GM19239 (cell line): ENCODE data around the gene ANKRD44.
"Not testable (repeated sequence)": the region's sequence is repeated elsewhere in the genome, so short reads cannot be mapped to it uniquely, and the experiment has no call there.

Source experiments
- DNase-seq: peaks from one replicate; pipeline ENCODE4 v3.0.0; 2011; ENCODE audit warnings: low spot score; ENCODE audit not compliant: insufficient read length
- FAIRE-seq: peaks from 2 replicates; lab custom pipeline; 2011; peaks lifted over from hg19 to GRCh38; lab: Jason Lieb, UNC

Gene ANKRD44

DNA sequence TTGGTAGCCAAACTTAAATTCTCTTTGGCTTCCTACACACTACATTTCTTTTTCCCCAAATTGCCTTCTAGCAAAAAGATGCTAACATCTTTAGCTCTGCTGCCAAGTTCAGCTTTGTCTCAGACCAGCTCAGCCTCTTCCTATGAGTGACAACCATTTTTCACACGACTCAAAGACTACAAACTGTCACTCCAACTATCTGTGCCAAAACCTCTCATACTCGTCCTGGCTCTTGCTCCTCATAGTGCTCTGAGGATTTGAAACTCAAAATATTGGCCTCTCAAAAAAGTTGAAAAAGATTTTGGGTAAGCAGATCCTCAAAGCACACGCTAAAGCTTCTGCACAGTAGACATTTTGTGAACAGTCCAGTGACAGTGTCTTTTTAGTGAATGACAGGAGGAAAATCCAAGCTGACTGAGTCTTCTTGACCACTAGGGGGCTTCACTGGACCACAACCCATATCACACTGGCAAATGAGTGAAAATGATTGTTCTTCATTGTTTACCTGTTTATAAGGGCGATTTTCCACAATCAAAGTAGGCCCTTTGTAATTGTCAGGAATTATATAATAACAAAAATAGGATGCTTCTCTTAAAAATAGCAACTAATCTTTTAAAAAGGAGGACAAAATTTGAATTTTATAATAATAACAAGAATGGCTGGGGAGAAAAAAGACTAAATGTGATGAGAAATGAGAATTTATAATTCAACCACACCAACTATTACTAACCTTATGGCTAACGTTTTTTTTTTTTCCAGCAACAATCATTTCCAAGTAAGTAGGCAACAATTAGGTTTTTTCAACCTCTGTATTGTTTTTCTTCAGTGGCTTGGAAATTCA, 298.6 kb downstream of the ANKRD44 start:
- peak; percentile 28 for DNase-seq
- FAIRE-seq: peak; percentile 89

DNA sequence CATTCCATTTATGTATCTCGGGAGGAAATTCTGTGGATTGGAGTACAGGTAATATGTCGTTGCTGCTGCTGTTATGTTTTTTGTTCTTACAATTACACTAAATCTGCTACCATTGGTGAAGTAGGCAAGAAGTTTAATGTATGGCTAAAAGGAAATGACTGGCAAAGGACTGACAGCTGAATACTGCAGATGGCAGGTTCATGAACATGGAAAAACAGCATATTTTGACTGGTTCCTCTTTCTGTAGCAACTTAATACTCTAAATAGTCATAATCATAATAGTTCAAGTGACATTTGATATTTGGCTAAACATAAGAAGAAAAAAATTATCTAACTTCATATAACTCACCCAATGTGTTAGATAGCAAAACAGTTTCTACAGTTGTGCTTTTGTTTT, 299.6 kb downstream of the ANKRD44 start:
- no peak for DNase-seq
- FAIRE-seq: no peak

DNA sequence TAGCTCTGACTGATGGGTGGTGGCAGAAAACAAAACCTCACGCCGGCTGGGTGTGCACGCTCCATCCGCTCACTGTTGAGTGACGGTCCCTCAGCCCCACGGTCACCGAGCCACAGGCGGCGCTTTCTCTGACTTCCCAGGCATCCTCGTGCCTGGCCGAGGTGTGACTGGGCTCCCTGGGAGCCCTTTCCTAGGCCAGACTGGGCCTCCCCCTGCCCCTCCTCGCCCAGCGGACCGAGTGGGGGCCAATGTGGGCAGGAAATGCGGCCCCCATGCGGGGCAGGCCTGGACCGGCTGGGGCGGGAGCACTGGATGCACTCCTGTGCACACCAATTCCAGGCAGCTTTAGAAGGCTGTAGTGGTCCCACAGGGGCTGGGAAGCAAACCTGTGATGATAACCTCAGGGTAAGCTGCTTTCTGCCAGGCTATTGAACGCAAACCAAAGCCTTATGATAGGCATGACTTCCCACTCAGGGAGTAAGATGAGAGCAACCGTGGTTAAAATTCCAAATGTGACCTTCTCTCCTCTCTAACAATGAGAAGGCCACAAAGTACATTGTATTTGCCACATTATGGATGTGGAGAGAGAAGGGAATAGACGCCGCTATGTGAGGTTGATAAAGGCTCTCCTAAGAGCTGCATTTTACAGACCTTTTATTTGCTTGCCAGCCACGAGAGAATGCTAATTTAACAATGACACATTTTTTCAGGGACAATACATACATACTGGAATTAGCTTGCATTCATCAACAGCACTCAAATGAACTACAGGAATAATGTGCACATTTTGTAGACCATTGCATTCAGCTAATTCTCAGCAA, 300.2 kb downstream of the ANKRD44 start:
- no peak for FAIRE-seq
- DNase-seq: no peak

DNA sequence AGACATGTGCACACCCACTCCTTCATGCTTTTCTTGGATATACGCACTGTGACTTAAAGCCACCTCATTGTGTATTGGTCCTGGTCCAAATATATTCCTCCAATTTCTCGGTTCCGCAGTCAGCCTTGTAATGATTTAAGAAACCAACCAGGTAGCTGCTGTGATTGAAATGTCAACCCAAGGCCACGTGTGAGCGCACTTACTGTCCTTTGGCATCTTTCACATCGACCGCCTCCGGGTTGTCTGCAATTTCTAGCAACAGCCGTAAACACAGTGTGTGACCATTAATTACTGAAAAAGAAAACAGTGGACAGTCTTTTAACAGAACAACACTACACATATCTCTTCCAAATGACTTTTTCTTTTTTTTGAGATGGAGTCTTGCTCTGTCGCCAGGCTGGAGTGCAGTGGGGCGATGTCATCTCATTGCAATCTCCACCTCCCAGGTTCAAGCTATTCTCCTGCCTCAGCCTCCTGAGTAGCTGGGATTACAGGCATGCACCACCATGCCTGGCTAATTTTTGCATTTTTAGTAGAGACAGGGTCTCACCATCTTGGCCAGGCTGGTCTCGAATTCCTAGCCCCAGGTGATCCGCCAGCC, 301.7 kb downstream of the ANKRD44 start:
- not testable (repeated sequence) for FAIRE-seq, DNase-seq

DNA sequence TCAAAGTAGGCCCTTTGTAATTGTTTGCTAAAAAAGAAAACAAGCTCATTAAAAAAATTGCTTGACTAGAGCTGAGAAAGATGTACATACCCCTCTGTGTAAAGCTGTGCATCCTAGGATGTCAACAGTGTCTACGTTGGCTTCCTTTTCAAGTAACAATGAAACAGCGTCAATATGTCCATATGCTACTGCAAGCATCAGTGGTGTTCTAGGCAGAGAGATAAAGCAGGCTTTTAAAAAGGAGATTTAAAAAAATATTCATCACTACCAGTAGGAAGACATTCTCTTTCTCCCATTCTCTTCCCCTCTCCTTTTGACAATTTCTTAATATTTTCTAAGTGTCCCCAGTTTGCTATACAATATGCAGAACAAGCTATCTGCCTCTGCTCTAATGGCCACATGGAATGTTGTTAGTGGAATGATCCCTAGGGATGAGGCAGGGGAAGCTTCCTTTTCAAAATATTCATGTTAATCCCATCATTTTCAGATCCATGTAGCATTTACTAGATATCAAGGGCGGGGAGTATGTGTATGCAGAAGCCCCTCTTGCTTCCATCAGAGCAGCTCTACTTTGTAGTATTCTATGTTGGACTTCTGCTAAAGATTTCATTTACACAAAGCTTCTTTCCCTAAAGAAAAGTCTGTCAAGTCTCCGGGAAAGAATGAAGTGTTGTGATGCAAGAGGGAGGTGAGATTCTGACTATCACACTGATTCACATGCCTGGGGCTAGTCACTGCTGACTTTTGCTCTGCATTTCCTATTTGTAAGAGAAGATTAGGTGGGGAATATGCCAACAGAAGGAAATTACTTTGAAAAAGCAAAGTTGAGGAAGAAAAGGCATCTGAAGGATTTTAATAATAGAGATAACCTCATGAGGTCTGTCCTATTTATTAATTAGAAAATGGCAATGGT, 302.6 kb downstream of the ANKRD44 start:
- FAIRE-seq: peak; percentile 21
- no peak for DNase-seq

DNA sequence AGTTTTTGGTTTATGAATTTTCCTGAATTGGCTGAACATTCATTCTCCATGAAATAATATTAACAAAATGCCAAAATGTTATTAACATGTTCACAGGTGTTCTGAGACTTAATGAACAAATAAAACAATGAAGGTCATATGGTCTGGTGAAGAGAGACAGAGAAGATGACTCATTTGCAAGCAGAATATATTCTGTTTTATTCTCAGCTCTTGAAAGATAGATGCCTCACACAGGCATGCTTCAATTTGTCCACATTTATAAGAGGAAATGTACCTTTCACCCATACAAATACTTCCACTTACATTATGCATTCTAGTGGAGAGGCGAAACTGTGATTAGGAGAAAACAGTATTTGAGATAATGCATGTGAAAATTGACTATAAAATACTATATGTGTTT, 308.7 kb downstream of the ANKRD44 start:
- FAIRE-seq (no peak), DNase-seq (no peak)

DNA sequence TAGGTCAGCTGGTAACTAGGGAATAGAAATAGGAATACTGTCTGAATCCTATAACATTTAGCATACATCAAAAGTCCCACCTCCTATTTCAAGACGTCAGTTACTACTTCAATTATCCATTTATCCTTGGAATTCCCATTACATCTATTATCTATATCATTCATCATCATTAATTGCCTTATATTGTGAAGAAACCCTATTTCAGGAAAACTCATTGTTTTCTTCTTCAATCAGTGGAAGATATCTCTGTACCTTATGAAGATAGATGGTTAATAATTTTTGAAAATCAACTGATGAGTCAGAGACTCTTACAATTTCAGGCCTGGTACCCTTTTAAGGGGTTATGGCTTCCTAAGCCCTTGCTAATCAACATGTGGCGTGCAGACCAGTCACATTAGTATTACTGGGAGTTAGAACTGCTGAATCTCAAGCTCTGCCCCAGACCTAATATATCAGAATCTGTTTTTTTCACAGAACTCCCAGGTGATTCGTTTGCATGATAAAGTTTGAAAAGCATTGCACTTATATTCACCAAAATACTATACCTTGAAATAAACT, 314.7 kb downstream of the ANKRD44 start:
- FAIRE-seq (peak; percentile 48), DNase-seq (no peak)

DNA sequence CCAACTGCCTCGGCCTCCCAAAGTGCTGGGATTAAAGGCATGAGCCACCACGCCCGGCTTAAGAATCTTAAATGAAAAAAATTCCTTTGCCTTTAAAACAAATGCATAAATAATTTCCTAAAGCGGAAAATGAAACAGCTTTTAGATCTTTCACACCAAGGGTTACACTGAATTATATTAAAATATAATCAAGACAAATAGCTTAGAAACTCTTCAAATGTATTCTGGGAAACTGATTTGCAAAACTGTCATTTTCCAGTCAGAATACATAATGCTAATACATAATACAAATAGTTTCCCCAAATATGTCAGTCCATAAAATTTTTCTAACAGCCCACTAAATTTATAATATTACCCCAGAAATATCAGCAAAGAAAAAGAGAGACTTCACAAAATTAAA, 315.8 kb downstream of the ANKRD44 start:
- DNase-seq: no peak
- no peak for FAIRE-seq

DNA sequence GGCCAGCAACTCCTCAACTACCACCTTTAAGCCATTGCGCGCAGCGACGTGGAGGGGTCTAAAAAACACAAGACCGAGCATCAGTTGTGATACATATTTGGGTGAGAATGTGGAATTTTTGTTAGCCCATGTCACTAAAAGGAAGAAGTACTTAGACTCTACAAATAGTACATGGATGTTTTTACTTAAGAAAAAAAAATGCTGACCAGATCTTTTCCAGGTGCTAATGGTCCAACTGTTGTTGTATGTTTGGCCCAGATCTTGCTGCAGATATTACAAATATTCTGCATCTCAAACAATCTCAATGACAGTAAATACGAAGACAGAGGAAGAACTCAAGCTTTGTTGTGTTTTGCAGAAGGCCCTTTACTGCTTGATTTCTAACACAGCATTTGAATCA, 317.0 kb downstream of the ANKRD44 start:
- DNase-seq (no peak), FAIRE-seq (no peak)

DNA sequence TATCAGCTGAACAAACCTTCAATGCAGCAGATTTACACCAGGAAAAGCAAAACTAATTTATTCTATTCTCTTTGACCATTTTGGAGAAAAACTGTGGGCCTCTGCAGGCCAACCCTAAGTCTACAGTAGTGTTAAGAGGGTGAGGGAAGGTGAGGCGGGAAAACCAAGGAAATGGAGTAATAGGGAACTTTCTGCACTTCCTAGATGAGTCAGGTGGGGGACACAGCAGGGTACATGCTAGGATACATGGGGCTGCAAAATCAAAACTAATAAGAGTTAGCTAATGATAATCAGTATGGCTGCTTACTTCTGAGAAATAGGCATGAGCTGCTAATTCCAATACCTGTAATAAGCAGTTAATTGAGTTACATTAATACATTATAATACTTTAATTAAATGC, 318.1 kb downstream of the ANKRD44 start:
- no peak for FAIRE-seq
- no peak for DNase-seq

DNA sequence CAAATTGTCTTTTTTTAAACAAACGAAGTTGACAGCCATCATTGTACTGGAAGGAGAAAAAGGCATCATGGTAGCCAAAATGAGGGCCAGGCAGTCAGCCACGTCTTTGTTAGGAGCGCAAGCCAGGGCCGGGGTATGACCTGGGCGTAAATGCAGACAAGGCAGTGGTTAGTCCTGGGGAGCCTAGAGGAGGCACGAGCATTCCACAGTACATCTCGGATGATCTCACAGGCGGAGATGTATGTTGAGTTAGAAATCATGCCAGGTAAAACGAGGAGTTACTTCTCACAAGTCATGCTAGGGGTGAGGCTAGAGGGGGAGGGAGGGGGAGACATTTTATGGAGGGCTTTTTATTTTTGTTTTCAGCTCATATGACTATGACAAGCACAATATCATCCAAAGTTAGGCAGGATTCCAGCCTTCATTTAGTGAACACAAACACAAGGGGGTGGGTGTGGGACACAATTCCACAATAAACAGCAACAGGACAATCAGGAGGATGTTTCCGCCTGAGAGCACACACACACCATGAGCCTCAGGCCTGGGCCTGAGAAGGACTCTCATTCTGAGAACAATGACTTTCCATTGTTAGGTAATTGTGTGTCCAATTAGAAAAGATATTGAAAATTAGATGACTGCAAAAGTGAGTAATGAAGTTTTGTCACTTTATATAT, 319.7 kb downstream of the ANKRD44 start:
- no peak for FAIRE-seq
- no peak for DNase-seq

DNA sequence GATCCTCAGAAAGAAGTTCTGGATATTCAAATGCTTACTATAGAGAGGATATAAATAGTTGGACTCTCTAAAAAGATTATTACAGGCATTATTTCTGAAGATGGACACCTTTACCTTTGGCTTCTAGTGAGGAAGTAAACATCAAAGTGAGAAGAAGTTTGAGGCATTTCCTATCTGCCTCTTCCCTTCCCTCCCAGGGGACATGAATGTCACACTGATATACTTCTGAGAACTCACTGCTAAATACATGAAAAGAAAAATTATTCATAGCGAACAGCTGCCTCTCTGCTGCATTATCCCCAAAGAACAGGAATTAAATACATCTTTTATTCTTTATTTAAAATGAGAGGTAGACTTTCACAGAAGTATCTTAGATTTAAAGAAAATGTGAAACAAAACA, 320.5 kb downstream of the ANKRD44 start:
- DNase-seq (no peak), FAIRE-seq (no peak)

DNA sequence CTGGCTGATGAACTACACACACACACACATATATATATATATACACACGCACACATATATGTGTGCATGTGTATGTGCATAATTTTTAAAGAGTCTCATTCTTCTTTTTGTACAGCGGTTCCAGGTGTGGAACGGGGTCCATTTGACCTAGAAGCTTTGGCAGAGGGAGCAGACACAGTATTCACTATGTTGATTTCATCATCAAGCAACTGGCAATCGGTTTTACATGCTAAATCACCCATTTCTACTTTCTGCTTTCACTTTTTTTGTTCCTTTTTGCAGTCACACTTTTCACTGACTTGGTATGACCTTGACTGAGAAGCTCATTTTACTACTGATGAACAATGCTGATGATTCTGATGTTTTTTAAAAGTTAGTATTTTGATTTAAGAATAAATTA, 321.1 kb downstream of the ANKRD44 start:
- FAIRE-seq: no peak
- DNase-seq: no peak

DNA sequence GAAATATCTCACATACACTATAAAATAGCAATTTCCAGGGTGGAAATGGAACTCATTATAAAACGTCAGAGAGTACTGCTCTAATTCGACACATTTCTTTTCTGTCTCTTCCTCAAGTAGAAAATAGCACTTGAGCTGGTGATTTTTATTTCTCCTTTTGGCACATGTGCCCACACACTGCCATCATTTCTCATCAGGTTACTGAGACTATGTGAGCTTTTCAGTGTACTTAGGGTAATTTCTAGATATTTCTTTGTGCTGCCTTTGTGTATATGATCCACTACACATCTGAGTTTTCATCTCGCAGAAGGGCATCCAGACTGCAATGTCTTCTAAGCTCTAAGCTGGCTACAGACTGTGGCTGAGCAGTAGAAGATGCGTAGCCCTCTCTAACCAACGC, 321.9 kb downstream of the ANKRD44 start:
- no peak for FAIRE-seq
- no peak for DNase-seq

DNA sequence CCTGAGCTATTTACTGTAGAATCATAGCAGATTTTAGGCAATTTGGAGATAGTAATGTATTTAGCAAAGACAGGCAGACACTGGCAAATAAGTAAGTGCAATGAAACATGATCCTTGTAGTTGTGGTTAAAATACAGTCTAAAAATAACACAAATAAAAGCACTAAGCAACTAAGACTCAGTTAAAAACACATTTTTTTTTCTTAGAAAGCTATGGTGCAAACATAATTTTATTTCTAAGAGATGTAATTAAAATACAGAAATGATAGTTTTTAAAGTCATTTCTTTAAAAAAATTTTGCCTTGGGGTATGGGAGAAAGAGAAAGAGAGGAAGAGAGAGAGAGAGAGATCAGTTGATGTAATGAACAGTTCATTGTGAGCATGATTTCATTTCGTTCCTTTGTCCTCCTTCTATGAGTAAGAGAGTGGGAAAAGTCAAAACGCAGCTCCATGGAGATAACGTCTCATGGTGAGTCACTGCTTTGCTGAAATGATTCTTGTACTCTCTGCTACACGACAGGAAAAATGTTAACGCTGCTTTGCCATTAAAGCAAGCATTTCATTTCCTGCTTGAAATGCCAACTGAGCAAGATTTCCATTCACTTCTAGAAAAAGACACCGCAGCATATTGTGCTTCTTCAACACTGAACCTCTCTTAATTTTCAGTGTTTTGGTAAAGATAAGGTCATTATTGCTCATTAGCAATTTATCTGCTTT, 322.8 kb downstream of the ANKRD44 start:
- DNase-seq: no peak
- FAIRE-seq: peak; percentile 58

DNA sequence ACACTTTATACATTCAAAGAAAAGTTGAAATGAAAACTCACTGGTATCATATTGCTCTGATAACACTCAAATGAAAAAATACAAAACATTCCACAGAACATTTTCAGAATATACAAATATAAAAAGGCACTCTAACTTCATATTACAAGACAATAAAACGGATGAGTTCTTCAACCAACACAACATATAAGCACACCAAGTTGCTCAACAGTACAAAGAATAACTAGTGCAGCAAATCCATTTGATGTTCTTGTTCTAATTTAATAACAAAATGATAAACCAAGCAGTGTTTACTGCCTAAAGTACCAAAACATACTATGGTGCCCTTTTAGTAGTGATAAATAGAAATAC, 323.3 kb downstream of the ANKRD44 start:
- no peak for DNase-seq

DNA sequence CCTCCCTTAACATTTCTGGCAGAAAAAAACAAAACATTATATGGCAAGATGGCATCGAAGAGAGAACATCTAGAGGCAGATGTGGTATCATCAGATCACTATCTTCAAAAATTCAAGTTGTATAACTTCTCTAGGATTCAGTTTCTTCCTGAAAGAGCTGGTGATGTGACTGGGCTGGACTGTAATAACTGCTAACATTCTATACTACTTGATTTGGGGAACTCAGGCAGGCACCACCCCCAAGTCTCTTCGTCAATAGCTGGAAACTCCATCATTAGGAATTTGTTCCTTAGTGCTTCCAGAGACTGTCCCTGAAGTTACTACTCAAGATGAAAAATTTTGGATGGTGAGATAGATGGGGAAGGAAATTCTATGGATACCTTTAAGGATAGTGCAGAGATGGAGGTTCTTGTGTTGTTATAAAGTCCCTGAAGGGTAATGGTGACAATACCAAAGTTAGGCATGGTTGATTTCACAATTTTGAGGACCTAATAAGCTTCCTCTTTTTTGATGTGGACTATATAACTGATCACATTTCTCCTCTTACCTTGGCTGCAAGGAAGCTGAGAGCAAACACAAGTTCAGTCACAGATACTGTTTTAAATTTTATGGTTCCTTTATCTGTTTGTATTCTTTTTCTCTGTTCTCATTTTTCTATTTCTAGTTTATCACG, 324.9 kb downstream of the ANKRD44 start:
- FAIRE-seq (peak; percentile 33), DNase-seq (no peak)

More for the DNA sequence above, 323.3 kb downstream of the ANKRD44 start:
- FAIRE-seq: no peak

DNA sequence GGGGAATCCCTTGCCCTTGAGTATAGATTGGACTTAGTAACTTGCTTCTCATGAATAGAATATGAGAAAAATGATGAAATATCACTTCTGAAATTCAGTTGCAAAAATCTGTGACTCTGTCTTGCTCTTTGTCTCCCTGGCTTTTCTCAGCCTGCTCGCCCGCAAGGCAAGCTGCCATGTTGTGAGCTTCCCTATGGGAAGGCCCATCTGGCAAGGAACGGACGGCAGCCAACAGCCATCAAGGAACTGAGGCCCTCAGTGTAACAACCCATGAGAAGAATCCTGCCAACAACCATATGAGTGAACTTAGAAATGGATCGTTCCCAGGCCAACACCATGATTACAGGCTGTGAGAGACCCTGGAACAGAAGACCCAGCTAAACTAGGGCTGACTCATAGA, 325.7 kb downstream of the ANKRD44 start:
- FAIRE-seq: no peak
- no peak for DNase-seq
